Measurements from ENCODE around the gene ZNF611.
"Not testable (repeated sequence)": the region's sequence is repeated elsewhere in the genome, so short reads cannot be mapped to it uniquely, and the experiment has no call there.

The ZNF611 gene

DNA sequence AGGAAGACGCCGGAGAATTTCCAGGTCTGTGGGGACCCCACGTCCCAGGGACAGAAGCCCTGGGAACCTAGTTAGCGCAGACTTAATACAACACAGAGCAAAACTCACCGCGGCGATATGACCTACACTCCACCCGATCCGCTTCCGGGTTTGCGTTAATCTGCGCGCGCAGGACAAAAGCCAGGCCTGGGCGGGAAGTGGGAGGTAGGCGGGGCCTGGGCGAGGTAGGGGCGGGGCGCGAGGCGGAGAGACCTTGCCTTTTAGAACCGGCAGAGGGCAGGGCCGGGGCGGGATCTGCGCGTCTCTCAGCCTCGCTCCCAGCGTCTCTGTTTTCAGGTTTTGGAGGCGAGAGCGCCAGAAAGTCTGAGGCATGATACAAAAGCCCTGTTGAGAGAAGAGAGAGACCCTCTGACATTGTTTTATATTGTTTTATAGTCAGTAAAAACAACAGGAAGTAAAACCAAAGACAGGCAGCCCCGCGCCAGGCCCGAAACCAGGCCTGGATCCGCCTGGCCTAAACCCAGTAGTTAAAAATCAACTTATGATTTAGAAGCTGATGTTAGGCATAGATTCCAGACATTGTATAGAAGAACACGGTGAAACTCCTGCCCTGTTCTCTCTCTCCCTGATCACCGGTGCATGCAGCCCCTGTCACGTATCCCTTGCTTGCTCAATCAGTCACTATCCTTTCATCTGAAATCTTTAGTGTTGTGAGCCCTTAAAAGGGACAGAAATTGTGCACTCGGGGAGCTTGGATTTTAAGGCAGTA is at the start of gene ZNF611:
Gene ZNF611 (minus strand): TSS at position 152 of the 769 bp plus-strand sequence. CDS start 19,150 bp downstream, outside the sequence.
- peak; percentile 99 for DNase-seq

DNA sequence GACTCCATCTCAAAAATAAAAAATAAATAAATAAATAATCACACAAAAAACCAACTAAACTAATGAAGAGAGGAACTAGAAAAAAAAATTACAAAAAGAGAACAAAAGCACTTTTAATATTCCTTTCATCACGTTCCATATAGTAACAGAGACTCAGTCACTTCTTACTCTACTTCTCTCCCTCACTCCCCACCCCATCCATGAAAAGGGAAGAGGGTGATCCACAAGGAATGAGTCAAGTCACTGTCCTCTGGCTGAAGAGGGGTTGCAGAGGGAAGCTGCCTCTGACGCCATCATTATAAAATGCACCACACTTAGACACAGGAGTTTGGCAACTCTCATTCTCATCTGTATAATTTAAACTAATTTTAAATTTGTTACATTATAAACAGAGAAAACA is 48.0 kb upstream of the ZNF611 start:
- not testable (repeated sequence) for DNase-seq

GRCh38 chr19:52778811-52779210 is 44.0 kb upstream of the ZNF611 start:
- peak; percentile 12 for DNase-seq

GRCh38 chr19:52756447-52756846 is 21.6 kb upstream of the ZNF611 start:
- DNase-seq = not testable (repeated sequence)

GRCh38 chr19:52749780-52750179 is 14.9 kb upstream of the ZNF611 start:
- no peak for DNase-seq

GRCh38 chr19:52748336-52748950 is 13.6 kb upstream of the ZNF611 start:
- no peak for DNase-seq

DNA sequence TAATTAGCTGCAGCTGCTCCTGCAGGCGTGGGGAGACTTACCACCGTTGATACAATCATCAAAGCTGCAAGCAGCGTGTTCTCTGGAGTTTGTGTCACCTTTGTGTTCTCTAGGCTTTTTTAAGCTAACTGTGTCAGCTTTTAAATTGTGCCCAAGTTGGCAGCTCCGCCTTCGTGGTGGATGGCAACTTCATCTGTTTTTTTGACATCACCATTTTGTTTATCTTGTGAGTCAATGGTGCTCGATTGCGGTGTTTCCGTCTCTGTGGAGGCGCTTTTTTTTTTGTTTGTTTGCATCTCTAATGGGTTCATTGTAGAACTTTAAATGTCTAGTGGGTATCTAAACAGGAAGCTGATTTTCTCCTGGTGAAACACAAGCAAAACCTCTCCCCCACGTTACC is 11.1 kb upstream of the ZNF611 start:
- DNase-seq = not testable (repeated sequence)

GRCh38 chr19:52743091-52743490 is 8.2 kb upstream of the ZNF611 start:
- DNase-seq = no peak

- DNase-seq = no peak
Measured at GRCh38 chr19:52742516-52742915, 7.7 kb upstream of the ZNF611 start.

DNA sequence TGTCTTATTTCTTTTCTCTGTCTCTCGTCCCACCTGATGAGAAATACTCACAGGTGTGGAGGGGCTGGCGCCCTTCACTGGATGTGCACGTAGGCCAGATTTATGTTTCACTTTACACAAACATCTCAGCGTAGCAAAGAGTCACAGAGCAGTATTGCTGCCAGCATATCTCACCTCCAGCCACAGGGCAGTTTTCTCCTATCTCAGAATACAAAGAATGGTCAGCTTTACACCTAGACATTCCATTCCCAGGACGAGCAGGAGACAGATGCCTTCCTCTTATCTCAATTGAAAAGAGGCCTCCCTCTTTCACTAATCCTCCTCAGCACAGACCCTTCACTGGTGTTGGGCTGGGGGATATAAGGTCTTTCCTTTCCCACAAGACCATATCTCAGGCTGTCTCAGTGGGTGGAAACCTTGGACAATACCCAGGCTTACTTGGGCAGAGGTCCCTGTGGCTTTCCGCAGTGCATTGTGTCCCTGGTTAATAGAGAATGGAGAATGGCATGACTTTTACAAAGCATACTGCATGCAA is 7.2 kb upstream of the ZNF611 start:
- no peak for DNase-seq

- DNase-seq = not testable (repeated sequence)
Measured at GRCh38 chr19:52741371-52741770, 6.5 kb upstream of the ZNF611 start.

- no peak for DNase-seq
Measured at GRCh38 chr19:52739576-52739975, 4.7 kb upstream of the ZNF611 start.

GRCh38 chr19:52735734-52736133 is 890 bp upstream of the ZNF611 start:
- no peak for DNase-seq

GRCh38 chr19:52734331-52734892 is 432 bp downstream of the ZNF611 start:
- DNase-seq = no peak

- DNase-seq = not testable (repeated sequence)
Measured at GRCh38 chr19:52726051-52726450, 8.8 kb downstream of the ZNF611 start.

DNA sequence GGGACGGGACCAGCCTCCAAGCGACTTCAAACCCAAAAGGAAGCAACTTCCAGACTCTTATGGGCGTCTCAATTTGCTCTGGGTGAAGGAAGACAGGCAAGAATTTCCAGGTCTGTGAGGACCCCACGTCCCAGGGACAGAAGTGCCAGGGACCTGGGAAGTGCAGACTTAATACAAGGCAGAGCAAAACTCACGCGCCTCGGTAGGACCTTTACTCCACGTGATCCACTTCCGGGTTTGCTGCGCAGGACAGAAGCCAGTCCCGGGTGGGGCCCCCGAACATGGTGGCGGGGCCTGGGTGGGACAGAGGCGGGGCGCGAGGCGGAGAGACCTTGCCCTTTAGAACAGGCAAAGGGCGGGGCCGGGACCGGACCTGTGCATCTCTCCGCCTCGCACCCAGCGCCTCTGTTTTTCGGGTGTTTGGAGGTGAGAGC is 9.3 kb downstream of the ZNF611 start:
- no peak for DNase-seq

DNA sequence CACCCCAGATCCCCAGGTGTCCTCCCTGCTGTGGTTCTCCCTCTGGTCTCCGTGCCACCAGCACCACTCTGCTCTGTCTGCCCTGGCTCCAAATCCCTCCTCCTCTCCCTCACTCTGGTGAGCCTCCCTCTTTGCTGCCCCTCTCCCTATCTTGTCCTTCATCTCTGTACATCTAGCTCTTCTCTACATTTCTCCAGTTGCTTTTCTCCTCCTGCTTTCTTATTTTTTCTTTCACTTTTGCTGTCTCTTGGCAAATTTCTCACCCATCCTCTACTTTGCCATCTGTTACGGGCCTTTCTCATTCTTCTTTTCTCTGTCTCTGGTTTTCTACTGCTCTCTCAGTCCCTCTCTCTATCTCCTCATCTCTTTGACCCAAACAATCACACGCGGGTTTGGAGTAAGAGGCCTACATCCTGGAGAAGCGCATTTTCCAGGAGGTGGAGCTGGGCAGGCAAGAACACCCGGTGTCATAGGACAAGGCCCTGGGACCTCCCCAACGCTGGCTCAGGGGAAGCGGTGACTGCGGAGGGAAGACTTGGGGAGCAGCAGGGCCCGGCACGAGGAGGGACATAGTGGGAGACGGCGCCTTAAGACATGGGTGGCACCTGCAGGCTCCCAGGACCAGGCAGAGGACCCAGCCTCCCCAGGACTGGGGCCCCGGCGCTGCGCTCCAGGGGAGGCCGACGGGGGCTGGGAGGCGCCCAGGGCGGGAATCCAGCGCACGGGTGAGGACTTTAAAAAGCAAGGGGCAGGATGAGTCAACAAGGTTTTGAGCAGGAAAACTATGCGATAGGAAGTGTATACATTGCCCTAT is 9.9 kb downstream of the ZNF611 start:
- DNase-seq = no peak

DNA sequence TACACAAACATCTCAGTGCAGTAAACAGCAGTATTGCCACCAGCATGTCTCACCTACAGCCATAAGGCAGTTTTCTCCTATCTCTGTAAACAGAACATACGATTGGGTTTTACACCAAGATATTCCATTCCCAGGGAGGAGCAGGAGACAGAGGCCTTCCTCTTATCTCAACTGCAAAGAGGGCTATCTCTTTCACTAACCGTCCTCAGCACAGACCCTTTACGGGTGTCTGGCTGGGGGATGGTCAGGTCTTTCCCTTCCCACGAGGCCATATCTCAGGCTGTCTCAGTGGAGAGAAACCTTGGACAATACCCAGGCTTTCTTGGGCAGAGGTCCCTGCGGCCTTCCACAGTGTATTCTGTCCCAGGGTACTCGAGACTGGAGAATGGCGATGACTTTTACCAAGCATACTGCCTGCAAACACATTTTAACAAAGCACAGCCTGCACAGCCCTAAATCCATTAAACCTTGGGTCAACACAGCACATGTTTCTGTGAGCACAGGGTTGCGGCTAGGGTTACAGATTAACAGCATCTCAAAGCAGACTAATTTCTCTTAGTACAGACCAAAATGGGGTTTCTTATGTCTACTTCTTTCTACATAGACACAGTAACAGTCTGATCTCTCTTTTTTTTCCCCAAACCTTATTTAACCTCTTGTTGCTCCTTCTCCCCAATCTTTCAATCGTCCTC is 10.8 kb downstream of the ZNF611 start:
- DNase-seq = not testable (repeated sequence)

GRCh38 chr19:52722062-52723003 is 12.5 kb downstream of the ZNF611 start:
- DNase-seq = no peak

DNA sequence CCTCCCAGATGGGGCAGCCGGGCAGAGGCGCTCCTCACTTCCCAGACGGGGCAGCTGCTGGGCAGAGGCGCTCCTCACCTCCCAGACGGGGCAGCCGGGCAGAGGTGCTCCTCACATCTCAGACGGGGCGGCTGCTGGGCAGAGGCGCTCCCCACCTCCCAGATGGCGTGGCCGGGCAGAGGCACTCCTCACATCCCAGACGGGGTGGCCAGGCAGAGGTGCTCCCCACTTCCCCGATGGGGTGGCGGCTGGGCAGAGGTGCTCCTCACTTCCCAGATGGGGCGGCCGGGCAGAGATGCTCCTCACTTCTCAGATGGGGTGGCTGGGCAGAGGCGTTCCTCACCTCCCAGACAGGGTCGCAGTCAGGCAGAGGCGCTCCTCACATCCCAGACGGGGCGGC is 14.3 kb downstream of the ZNF611 start:
- DNase-seq = not testable (repeated sequence)

DNA sequence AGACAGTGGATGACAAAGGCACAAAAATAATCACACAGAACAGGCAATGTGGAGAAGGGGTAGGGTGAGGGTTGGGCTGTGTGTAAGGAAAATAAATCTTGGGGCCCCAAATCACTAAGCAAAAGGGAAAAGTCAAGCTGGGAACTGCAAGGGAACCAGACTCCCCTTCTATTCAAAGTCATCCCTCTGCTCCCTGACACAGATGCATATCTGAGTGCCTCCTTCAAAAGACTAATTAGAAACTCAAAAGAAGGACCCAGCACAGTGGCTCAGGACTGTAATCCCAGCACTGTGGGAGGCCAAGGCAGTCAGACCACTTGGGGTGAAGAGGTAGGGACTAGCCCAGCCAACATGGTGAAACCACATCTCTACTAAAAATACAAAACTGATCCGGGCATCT is 18.3 kb downstream of the ZNF611 start:
- DNase-seq = no peak
